Prostate gland (tissue), 2 donors: ENCODE measurements around the gene PIGU.

Experiments used
- POLR2A ChIP-seq: fragments of 450-650 bp; IDR thresholded peaks from one replicate; pipeline ENCODE4 v1.6.1; 2016; ENCODE audit warnings: antibody characterized with exemption, mild to moderate bottlenecking
- TF ChIP-seq, protein P1 (sequence below), 4 experiments: fragments of 200-600 bp in 2 of 4; fragments of 450-650 bp in 2 of 4; sonication (generic) in 2 of 4; IDR thresholded peaks; 1 replicate in 3 of 4; 2 replicates in 1 of 4; pipeline ENCODE4 v1.5.1; 2016 to 2019; ENCODE audit warnings: antibody characterized with exemption in 4 of 4, mild to moderate bottlenecking in 2 of 4, moderate library complexity in 2 of 4

GRCh38 chr20:34586488-34587163, 90.3 kb downstream of the PIGU start:
- TF ChIP-seq, protein P1, sequence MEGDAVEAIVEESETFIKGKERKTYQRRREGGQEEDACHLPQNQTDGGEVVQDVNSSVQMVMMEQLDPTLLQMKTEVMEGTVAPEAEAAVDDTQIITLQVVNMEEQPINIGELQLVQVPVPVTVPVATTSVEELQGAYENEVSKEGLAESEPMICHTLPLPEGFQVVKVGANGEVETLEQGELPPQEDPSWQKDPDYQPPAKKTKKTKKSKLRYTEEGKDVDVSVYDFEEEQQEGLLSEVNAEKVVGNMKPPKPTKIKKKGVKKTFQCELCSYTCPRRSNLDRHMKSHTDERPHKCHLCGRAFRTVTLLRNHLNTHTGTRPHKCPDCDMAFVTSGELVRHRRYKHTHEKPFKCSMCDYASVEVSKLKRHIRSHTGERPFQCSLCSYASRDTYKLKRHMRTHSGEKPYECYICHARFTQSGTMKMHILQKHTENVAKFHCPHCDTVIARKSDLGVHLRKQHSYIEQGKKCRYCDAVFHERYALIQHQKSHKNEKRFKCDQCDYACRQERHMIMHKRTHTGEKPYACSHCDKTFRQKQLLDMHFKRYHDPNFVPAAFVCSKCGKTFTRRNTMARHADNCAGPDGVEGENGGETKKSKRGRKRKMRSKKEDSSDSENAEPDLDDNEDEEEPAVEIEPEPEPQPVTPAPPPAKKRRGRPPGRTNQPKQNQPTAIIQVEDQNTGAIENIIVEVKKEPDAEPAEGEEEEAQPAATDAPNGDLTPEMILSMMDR (IDR thresholded peaks at IDR 0.05): no peak
- no peak for TF ChIP-seq POLR2A
